HG02885 (cell line): ENCODE measurements around the gene EXOC6.
A peak's percentile ranks its signal among the peaks of the same experiment; 100 is the strongest.

ENCODE experiments used
- ATAC-seq: cut with Tn5 transposase; IDR thresholded peaks from one replicate; pipeline ENCODE4 v1.9.1; 2021; ENCODE audit warnings: mild to moderate bottlenecking; ENCODE audit not compliant: unreplicated experiment, poor library complexity

Gene EXOC6

GRCh38 chr10:92993699-92994272 lies 145.5 kb downstream of the EXOC6 start:
- ATAC-seq: no peak

GRCh38 chr10:92995509-92995908 lies 147.2 kb downstream of the EXOC6 start:
- ATAC-seq: no peak

- no peak for ATAC-seq
Measured at GRCh38 chr10:92997620-92998019, 149.3 kb downstream of the EXOC6 start.

- no peak for ATAC-seq
Measured at GRCh38 chr10:92999191-92999590, 150.9 kb downstream of the EXOC6 start.

- no peak for ATAC-seq
Measured at GRCh38 chr10:93006435-93007039, 158.2 kb downstream of the EXOC6 start.

- no peak for ATAC-seq
Measured at GRCh38 chr10:93015722-93016121, 167.4 kb downstream of the EXOC6 start.

GRCh38 chr10:93023013-93023650 lies 174.8 kb downstream of the EXOC6 start:
- ATAC-seq: no peak

GRCh38 chr10:93026072-93026471 lies 177.8 kb downstream of the EXOC6 start:
- no peak for ATAC-seq

GRCh38 chr10:93027508-93027907 lies 179.2 kb downstream of the EXOC6 start:
- ATAC-seq: no peak

GRCh38 chr10:93028883-93029282 lies 180.6 kb downstream of the EXOC6 start:
- ATAC-seq: no peak

- no peak for ATAC-seq
Measured at GRCh38 chr10:93030409-93030808, 182.1 kb downstream of the EXOC6 start.

- ATAC-seq: no peak
Measured at GRCh38 chr10:93032105-93032808, 183.9 kb downstream of the EXOC6 start.

- ATAC-seq: no peak
Measured at GRCh38 chr10:93032809-93033137, 184.5 kb downstream of the EXOC6 start.

GRCh38 chr10:93034426-93034825 lies 186.1 kb downstream of the EXOC6 start:
- no peak for ATAC-seq

GRCh38 chr10:93039110-93039509 lies 190.8 kb downstream of the EXOC6 start:
- ATAC-seq: no peak

GRCh38 chr10:93039721-93040120 lies 191.4 kb downstream of the EXOC6 start:
- peak; percentile 40 for ATAC-seq

- ATAC-seq: no peak
Measured at GRCh38 chr10:93054486-93054885, 206.2 kb downstream of the EXOC6 start.

- no peak for ATAC-seq
Measured at GRCh38 chr10:93058139-93058538, 209.8 kb downstream of the EXOC6 start.

GRCh38 chr10:93059975-93060886 lies 211.9 kb downstream of the EXOC6 start, which contains the start of gene CYP26C1:
TSS of gene CYP26C1 (plus strand) at chr10:93060798. CDS start at chr10:93061264, 466 bp downstream.
- no peak for ATAC-seq

GRCh38 chr10:93060887-93061593 lies 212.7 kb downstream of the EXOC6 start:
- no peak for ATAC-seq
